PFSK-1 (cell line): ENCODE results near the gene LDB3.

Experiments used
- FOXP2 ChIP-seq: optimal IDR thresholded peaks from 2 replicates; pipeline ENCODE3; 2011; ENCODE audit warnings: borderline replicate concordance, control low read depth, inconsistent platforms; ENCODE audit not compliant: insufficient read depth; ENCODE audit errors: extremely low read length, extremely low read depth
- POLR2AphosphoS5 ChIP-seq: IDR thresholded peaks from 2 replicates; pipeline ENCODE4 v1.6.1; 2012; ENCODE audit warnings: low read depth, mild to moderate bottlenecking, control low read depth, low read length, moderate library complexity
- REST ChIP-seq, 2 experiments: IDR thresholded peaks; 2 replicates each; pipeline versions ENCODE4 v1.6.1 to v1.8.0; 2011 to 2012; ENCODE audit warnings: low read depth in 2 of 2, low read length in 2 of 2, control low read depth in 1 of 2, inconsistent platforms in 1 of 2, mild to moderate bottlenecking in 1 of 2, moderate library complexity in 1 of 2; ENCODE audit not compliant: insufficient read depth in 1 of 2
- SIN3A ChIP-seq: IDR thresholded peaks from 2 replicates; pipeline ENCODE4 v1.6.1; 2012; ENCODE audit warnings: mild to moderate bottlenecking, low read length, moderate library complexity, borderline replicate concordance; ENCODE audit not compliant: insufficient read depth
- TAF1 ChIP-seq: IDR thresholded peaks from 2 replicates; pipeline ENCODE4 v1.6.1; 2012; ENCODE audit warnings: low read length, control low read depth, borderline replicate concordance; ENCODE audit not compliant: insufficient read depth

LDB3 gene

DNA sequence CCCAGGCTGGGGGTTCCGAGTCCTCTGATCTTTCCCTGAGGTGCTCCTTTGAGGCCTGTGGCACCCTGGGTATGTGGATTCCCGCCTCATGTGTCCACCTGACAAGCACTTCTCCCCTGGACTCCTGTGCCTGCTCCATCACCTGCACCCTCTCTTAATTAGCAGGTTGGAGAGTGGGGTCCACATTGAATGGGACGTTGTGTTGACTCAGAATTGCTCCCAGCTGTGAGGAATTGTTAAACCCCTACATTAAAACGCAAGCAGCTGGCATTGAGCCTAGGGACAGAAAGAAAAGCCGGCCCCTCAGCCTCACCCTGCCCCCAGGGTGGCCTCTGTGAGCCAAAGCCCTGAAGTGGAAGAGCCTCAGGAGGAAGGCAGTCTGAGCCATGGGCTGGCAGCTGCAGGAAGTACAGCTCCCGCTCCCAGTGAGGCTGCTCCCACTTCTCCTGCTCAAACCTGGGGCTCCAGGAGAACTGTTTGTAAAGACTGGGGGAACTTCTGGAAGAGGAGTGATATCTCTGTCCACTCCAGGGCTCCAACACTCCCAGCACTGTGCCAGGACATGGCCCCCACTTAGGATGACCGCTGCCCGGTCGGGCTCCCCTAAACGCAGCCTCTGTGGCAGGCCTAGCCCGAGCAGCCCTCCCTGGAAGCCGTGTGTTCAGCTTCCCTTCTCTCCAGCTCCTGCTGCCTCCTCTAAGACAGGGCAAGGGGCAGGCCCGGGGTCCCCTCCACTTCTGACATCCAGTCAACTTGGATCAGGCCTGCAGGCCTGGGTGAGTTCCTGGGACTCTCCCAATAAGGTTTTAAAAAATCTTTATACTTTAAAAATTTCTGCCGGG lies 15.7 kb upstream of the LDB3 start:
- TF ChIP-seq TAF1 = no peak
- TF ChIP-seq REST (IDR thresholded peaks at IDR 0.05; ENCODE audit: insufficient read depth in 1 of 2, low read depth in 2 of 2, low read length in 2 of 2) = no peak

DNA sequence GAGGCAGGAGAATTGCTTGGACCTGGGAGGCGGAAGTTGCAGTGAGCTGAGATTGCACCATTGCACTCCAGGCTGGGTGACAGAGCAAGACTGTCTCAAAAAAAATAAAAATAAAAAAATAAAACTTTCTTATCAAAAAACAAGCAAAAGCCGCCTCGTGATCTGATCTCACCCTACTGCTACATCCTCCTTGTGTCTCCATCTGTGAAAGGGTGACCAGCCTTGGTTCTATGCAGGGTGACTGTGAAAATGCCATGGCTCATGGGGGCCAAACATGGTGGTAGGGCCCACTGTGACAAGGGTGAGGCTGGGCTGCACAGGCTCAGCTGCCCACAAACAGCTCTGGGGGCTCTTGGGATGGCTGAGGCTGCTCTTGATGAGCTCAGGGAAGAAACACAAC lies 14.9 kb upstream of the LDB3 start:
- TF ChIP-seq TAF1 = no peak
- no peak for TF ChIP-seq POLR2AphosphoS5
- TF ChIP-seq FOXP2 = no peak
- no peak for TF ChIP-seq REST (IDR thresholded peaks at IDR 0.05; ENCODE audit: insufficient read depth in 1 of 2, low read depth in 2 of 2, low read length in 2 of 2)
- no peak for TF ChIP-seq SIN3A

DNA sequence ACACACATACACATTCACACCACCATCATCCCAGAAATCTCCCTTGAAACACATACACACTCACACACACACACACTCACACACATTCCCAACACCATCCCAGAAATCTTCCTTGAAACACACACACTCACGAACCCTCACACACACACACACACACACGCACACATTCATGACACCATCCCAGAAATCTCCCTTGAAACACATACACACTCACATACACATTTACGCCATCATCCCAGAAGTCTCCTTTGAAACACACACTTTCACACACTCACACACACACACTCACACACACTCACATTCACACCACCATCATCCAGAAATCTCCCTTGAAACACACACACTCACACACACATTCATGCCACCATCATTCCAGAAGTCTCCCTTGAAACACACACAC lies 14.3 kb upstream of the LDB3 start:
- TF ChIP-seq REST (IDR thresholded peaks at IDR 0.05; ENCODE audit: insufficient read depth in 1 of 2, low read depth in 2 of 2, low read length in 2 of 2) = no peak
- no peak for TF ChIP-seq FOXP2
- TF ChIP-seq TAF1 = no peak
- no peak for TF ChIP-seq POLR2AphosphoS5
- no peak for TF ChIP-seq SIN3A

GRCh38 chr10:86654411-86655172 lies 13.7 kb upstream of the LDB3 start, which contains the start of gene OPN4:
TSS of gene OPN4 (plus strand) at chr10:86654547. CDS start at chr10:86654784, 237 bp downstream.
- TF ChIP-seq TAF1 = no peak

GRCh38 chr10:86655173-86655540 lies 13.2 kb upstream of the LDB3 start:
- no peak for TF ChIP-seq REST (IDR thresholded peaks at IDR 0.05; ENCODE audit: insufficient read depth in 1 of 2, low read depth in 2 of 2, low read length in 2 of 2)
- no peak for TF ChIP-seq TAF1
- no peak for TF ChIP-seq POLR2AphosphoS5
- no peak for TF ChIP-seq FOXP2
- no peak for TF ChIP-seq SIN3A
